IgD-negative memory B cell (primary cell): ENCODE measurements around the gene POLR3K. TPM values are rescaled to one million over a fixed set of nuclear protein-coding genes. Genes with fewer than 3 reads are reported as not detected.

Experiments used
- H3K27ac Mint-ChIP-seq, 3 donors: one replicate each; pipeline ENCODE4 v1.8.0; 2020 to 2022; ENCODE audit warnings: mild to moderate bottlenecking in 3 of 3, mixed read lengths in 3 of 3, moderate library complexity in 1 of 3
- H3K27me3 Mint-ChIP-seq: one replicate; pipeline ENCODE4 v1.8.0; 2021; ENCODE audit warnings: mixed read lengths
- H3K36me3 Mint-ChIP-seq: one replicate; pipeline ENCODE4 v1.8.0; 2020; ENCODE audit warnings: mild to moderate bottlenecking, mixed read lengths
- H3K4me1 Mint-ChIP-seq, 3 donors: one replicate each; pipeline ENCODE4 v1.8.0; 2020 to 2022; ENCODE audit warnings: mixed read lengths in 3 of 3, mild to moderate bottlenecking in 1 of 3
- H3K4me3 Mint-ChIP-seq, 4 donors: one replicate each; pipeline ENCODE4 v1.8.0; 2020 to 2022; ENCODE audit warnings: mild to moderate bottlenecking in 4 of 4, mixed read lengths in 4 of 4, moderate library complexity in 3 of 4
- H3K9me3 Mint-ChIP-seq, 3 donors: one replicate each; pipeline ENCODE4 v1.8.0; 2020 to 2021; ENCODE audit warnings: mixed read lengths in 3 of 3, mild to moderate bottlenecking in 1 of 3
- polyA plus RNA-seq: library from polyadenylated mRNA; unstranded; fragments of 300-500 nt; fragmentation: Illumina TruSeq; gene quantifications from one replicate; pipeline ENCODE4 v1.2.3, GENCODE V29; 2021

The POLR3K gene
- polyA plus RNA-seq, 1 donor from 2014 or later: 45.2 TPM

DNA sequence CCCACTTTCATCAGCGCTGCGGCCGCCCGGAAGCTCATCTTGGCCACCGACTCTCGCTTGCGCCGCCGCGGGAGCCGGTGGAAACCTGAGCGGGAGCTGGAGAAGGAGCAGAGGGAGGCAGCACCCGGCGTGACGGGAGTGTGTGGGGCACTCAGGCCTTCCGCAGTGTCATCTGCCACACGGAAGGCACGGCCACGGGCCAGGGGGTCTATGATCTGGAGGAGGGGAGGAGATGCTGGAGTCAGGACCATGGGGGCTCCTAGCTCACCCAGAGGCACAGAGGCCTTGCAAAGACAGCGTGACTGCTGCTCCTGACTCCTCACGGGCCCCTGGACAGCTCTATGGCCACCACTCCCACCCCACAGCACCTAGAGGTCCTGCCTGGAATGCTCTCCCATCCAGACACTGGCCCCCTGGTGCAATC lies 9.6 kb upstream of the POLR3K start:
- Mint-ChIP-seq H3K36me3 (no peaks in the 10 kb centered on the region), H3K4me1 (peaks cover 0 to 2% (median 2%) of the 10 kb centered on the region in 3 donors), H3K27me3 (peaks cover 2% of the 10 kb centered on the region), H3K27ac (no peak overlapping the region), H3K9me3 (no peaks in the 10 kb centered on the region), H3K4me3 (no peak overlapping the region)

DNA sequence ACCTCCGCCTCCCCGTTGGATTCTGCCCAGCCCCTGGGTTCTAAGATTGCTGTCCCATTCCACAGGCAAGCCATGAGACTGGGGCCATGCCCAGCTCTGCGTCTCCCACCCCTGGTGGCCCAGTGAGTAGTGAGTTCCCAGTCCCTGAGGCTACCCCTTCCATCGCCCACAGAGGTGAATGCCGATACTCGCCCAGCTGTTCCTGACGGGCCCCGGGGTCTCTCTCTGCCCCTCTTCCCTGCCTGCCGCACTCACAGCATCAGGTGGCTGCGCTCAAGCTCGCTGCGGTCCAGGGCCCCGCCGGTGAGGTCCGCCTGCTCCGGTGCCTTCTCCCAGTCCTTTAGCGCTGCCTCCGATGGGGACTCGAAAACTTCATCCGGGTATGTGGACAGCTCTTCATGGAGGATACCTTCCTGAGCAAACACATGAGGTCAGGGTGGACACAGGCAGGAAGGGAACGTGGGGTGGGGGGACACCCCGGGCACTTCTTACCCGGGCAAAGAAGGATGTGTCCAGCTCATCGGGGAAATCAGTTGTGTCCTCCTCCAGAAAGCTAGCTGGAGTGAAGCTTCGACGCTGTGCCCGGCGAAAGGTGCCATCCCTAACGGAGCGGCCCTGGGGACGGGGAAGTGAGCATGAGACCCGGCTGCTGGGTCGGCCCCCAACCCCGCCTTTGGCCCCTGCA lies 9.0 kb upstream of the POLR3K start:
- no peaks in the 10 kb centered on the region for H3K9me3 Mint-ChIP-seq
- H3K4me3 Mint-ChIP-seq: no peak overlapping the region
- H3K4me1 Mint-ChIP-seq: peaks cover 0 to 2% (median 2%) of the 10 kb centered on the region in 3 donors
- H3K36me3 Mint-ChIP-seq: no peaks in the 10 kb centered on the region
- H3K27me3 Mint-ChIP-seq: peaks cover 2% of the 10 kb centered on the region
- no peak overlapping the region for H3K27ac Mint-ChIP-seq

DNA sequence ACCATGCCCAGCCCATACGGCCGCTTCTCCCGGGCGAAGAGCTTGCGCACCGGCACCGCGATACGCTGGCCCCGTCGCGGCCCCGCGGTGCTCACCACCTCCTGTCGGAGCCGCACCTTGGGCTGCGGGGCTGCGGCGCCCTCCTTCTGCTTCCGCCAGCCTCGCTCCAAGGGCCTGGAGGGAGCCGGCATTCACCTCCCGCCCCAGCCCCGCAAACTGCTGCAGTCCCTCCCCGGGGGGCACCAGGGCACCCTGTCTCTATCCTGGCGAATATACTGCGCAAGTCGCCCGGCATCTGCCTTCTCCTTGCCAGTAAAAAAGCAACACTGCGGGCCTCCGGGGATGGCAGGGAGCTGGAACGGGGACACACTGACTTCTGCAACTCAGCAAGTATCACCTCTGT lies 8.5 kb upstream of the POLR3K start:
- H3K9me3 Mint-ChIP-seq: no peaks in the 10 kb centered on the region
- peaks cover 0 to 2% (median 2%) of the 10 kb centered on the region in 3 donors for H3K4me1 Mint-ChIP-seq
- H3K27ac Mint-ChIP-seq: no peak overlapping the region
- H3K36me3 Mint-ChIP-seq: no peaks in the 10 kb centered on the region
- H3K27me3 Mint-ChIP-seq: peaks cover 2% of the 10 kb centered on the region
- H3K4me3 Mint-ChIP-seq: no peak overlapping the region

DNA sequence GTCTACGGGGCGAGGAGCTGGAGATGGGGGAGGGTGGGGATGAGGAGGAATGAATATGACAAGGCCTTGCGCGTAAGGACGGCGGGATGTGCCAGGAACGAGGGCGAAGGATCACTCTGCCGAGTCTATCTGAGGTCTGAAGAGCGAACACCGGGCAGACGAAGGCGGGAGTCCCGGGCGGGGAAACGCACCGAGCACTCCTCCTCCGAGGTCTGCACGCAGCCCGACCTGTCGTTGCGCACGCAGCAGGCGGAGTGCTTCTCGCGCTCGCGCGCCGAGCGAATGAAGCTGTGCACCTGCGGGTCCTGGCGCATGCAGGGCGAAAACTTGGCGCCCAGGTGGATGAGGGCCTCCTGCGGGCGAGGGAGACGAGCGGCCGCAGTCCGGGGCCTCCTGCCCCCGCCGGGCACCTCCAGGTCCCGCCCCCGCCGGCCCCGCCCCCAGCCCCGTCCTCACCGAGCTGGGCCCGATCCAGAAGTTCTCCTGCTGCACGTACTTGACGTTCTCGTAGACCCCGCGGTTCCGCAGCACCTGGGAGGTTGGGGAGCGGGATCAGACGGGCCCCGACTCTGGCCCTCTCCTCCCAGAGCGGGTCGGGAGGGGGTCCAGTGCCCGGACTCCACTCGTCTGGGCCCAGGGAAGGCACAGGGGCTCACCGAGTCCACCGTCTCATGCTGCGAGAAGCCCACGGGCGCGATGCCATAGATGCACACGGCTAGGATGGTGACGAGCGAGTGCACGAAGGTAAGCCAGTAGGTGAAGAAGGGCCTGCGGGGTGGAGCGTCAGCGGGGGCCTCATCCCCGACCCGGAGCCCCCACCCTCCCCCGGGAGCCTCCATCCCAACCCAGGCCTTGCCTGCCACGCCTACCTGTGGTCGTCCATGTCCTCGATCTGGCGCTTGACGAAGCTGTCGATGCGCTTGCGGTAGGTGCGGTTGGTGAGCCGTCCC lies 7.8 kb upstream of the POLR3K start:
- H3K27me3 Mint-ChIP-seq: peaks cover 2% of the 10 kb centered on the region
- no peak overlapping the region for H3K4me3 Mint-ChIP-seq
- H3K4me1 Mint-ChIP-seq: peaks cover 1 to 2% (median 2%) of the 10 kb centered on the region in 3 donors
- no peaks in the 10 kb centered on the region for H3K9me3 Mint-ChIP-seq
- no peak overlapping the region for H3K27ac Mint-ChIP-seq
- H3K36me3 Mint-ChIP-seq: no peaks in the 10 kb centered on the region

DNA sequence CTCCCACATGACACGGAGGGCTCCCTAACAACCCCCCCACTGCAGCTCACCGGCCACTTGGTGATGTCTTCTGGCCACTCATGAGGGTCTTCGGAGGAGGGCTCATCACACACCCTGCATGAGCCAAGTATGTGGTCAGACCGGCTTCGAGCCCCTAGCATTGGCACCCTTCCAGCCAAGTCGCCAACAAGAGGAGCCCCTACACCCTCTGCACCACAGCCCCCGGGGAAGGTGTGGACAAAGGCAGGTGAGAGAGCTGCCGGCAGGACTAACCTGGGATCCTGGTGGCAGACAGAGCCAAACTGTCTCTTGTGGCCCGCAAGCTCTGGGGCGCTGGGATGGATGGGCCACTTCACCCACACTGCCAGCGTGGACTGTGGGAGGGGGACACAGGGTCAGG lies 6.8 kb upstream of the POLR3K start:
- no peaks in the 10 kb centered on the region for H3K36me3 Mint-ChIP-seq
- H3K27ac Mint-ChIP-seq: no peak overlapping the region
- H3K4me3 Mint-ChIP-seq: no peak overlapping the region
- H3K27me3 Mint-ChIP-seq: no peaks in the 10 kb centered on the region
- peaks cover under 1 to 4% (median 1%) of the 10 kb centered on the region in 3 donors for H3K4me1 Mint-ChIP-seq
- no peaks in the 10 kb centered on the region for H3K9me3 Mint-ChIP-seq

DNA sequence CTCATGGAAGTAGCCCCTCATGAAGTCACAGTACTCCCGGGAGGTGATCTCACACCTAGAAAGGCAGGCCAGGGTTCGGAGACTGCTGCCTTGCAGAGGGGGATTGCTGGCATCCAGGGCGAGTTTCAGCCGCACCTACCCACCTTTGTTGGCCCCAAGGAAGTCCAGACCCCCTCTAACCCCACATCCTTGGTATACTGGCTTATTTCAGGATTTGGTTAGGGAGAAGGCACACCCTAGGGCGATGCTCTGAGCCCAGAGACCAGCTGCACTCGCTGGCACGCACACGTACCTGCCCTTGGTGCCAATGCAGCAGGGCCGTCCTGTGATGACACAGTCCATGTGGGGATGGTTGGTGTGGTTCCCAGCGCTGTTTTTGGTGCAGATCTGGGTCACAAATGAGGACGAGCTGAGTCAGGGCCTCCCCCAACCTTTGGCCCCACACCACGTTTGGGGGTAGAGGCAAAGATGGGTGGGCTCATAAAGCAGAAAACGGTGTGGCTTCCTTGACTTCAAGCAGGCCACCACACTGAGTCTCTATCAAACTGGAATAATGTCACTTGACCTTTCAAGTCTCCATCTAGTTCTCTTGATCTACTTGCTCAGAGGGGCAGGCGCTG lies 6.1 kb upstream of the POLR3K start:
- H3K9me3 Mint-ChIP-seq: no peaks in the 10 kb centered on the region
- H3K4me3 Mint-ChIP-seq: no peak overlapping the region
- no peaks in the 10 kb centered on the region for H3K27me3 Mint-ChIP-seq
- peak overlapping the region in 1 of 3 donors; percentile 59 for H3K27ac Mint-ChIP-seq
- H3K36me3 Mint-ChIP-seq: no peaks in the 10 kb centered on the region
- peaks cover 4% of the 10 kb centered on the region in 3 donors for H3K4me1 Mint-ChIP-seq

DNA sequence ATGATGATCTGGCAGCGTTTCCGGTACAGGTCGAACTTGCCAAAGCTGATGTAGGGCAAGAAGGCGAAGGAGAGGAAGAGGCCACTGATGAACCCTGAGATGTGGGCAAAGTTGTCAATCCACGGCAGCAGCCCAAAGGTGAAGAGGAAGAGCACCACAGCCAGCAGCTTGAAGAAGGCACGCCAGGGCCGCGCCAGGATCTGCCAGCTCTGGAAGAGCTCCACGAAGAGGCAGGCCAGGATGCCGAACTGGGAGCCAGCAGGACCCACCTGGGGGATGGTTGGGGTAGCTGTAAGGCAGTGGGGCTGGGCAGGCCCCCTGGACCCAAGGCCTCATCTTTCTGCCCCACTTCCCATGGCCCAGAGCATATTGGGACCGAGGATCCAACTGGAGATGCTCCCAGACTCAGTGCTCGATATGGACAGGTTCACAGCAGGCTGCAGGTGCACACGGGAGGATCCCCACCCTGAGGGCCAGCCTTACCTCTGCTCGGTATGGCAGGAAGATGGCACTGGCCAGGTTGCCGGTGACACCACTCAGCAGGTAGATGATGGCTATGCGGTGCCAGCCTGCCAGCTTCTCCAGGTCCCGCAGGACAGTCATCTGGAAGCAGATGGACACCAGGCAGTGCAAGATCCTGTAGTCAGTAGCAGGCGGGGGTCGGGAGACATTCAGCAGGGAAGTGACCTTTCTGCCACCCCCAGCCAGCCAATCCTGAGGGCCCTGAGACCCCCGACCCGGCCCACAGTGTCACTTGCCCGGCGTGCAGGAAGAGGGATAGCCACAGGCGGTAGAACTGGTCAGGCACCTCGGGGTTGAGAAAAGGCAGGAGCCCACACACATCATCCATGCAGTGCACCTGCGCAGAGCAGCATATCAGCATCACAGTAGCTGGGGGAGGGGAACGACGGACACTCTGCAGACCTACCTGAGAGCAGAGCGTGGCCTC lies 5.4 kb upstream of the POLR3K start:
- no peaks in the 10 kb centered on the region for H3K36me3 Mint-ChIP-seq
- no peaks in the 10 kb centered on the region for H3K9me3 Mint-ChIP-seq
- H3K4me3 Mint-ChIP-seq: no peak overlapping the region
- H3K27ac Mint-ChIP-seq: peak overlapping the region in 1 of 3 donors; percentile 59
- no peaks in the 10 kb centered on the region for H3K27me3 Mint-ChIP-seq
- peaks cover 7 to 11% (median 7%) of the 10 kb centered on the region in 3 donors for H3K4me1 Mint-ChIP-seq

DNA sequence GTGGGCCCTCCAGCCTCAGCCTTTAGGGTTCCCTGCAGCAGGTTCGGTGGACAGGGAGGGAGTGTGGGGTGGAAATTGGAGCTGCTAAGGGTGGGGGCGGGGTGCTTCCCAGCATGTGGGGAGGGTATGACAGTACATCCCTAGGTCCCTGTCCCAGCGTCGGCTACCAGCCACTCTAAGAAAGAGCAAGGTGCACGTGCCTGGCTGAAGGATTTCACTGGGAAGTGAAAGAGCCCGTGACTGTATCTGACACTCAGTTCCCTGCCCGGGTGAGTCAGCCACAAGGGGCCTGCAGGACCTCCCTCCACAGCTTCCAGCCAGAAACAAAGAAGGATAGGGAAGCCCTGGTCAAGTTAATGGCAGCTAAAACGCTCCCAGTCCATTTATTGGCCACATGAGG lies 4.3 kb upstream of the POLR3K start:
- H3K4me3 Mint-ChIP-seq: no peak overlapping the region
- H3K4me1 Mint-ChIP-seq: peaks cover 9 to 16% (median 9%) of the 10 kb centered on the region in 3 donors

DNA sequence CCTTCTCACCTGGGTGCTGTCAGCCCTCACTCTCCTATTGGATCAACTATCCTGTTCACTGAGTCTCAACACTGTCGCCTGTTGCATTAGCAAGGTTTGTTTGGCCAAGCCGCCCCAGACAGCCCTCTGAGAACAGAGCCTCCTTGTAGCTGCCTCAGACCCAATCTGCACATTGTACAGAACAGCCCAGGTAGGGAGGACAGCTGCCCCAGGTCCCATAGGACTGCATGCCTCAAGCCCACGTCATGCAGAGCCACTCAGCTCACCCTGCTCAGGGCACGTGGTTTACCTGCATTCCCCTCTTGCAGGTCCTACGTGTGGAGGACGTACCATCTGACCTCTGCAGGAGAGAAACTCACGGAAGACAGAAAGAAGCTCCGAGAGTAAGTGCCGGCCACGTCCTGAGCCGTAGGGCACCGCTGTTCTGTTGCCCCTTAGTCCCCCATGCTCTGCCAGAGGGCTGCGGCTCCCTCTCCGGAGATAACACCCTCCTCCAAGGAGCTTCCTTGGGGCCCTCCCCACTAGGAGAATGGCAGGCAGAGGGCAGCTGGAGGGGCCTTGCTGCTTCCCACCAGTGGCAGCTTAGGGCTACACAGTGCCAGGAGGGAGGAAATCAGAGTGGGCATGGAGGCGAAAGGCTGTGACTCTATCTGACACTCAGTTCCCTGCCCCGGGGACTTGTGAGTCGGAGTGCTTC lies 3.0 kb upstream of the POLR3K start:
- Mint-ChIP-seq H3K27ac (no peak overlapping the region), H3K4me1 (peaks cover 14 to 18% (median 14%) of the 10 kb centered on the region in 3 donors), H3K36me3 (no peaks in the 10 kb centered on the region), H3K9me3 (no peaks in the 10 kb centered on the region), H3K4me3 (peak overlapping the region in 3 of 4 donors; percentile 48 to 70 (median 49)), H3K27me3 (no peaks in the 10 kb centered on the region)

More for the DNA sequence above, 4.3 kb upstream of the POLR3K start:
- Mint-ChIP-seq H3K27me3 (no peaks in the 10 kb centered on the region), H3K9me3 (no peaks in the 10 kb centered on the region), H3K27ac (no peak overlapping the region), H3K36me3 (no peaks in the 10 kb centered on the region)

DNA sequence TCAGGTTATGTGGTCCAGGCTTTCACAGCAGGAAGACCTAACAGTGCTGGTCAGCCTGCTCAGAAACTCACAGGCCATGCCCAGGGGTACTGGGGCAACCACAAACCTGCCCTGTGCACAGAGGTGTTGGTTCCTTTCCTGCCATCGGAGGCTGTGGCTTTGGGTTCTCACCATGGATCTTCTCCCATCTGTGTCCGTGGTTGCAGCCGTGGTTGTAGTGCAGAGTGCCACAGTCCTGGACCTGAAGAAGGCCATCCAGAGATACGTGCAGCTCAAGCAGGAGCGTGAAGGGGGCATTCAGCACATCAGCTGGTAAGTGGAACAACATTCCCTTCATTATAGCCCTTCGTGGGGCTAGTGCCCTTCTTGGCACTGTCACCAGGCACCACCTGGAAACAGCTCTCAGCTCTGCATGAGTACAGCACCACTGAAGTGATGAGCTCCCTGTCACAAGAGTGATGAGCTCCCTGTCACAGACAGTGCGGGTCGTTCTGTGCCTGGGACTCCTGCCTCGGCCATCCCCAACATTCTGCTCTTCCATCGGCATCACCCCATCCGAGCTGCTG lies 2.2 kb upstream of the POLR3K start:
- Mint-ChIP-seq H3K27me3 (no peaks in the 10 kb centered on the region), H3K27ac (peak overlapping the region in 1 of 3 donors; percentile 47), H3K36me3 (no peaks in the 10 kb centered on the region), H3K4me1 (peaks cover 18 to 24% (median 20%) of the 10 kb centered on the region in 3 donors), H3K4me3 (peak overlapping the region in 3 of 4 donors; percentile 33 to 70 (median 37)), H3K9me3 (no peaks in the 10 kb centered on the region)

DNA sequence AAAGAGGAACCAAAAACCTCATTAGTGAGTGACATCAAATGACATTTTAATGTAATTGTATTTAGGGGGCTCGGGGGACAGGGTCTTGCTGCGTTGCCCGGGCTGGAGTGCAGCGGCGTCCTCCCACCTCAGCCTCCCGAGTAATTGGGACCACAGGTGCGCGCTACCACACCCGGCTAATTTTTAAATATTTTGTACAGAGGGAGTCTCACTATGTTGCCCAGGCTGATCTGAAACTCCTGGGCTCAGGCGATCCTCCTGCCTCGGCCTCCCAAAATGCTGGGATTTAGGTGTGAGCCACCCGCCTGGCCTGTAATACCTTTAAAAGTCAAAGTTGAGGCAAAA lies 801 bp upstream of the POLR3K start:
- peaks cover 18 to 29% (median 21%) of the 10 kb centered on the region in 3 donors for H3K4me1 Mint-ChIP-seq
- no peaks in the 10 kb centered on the region for H3K27me3 Mint-ChIP-seq
- no peaks in the 10 kb centered on the region for H3K9me3 Mint-ChIP-seq
- no peaks in the 10 kb centered on the region for H3K36me3 Mint-ChIP-seq
- H3K4me3 Mint-ChIP-seq: peak overlapping the region; percentile 96 to 99 (median 98)
- peak overlapping the region; percentile 89 to 97 (median 94) for H3K27ac Mint-ChIP-seq

DNA sequence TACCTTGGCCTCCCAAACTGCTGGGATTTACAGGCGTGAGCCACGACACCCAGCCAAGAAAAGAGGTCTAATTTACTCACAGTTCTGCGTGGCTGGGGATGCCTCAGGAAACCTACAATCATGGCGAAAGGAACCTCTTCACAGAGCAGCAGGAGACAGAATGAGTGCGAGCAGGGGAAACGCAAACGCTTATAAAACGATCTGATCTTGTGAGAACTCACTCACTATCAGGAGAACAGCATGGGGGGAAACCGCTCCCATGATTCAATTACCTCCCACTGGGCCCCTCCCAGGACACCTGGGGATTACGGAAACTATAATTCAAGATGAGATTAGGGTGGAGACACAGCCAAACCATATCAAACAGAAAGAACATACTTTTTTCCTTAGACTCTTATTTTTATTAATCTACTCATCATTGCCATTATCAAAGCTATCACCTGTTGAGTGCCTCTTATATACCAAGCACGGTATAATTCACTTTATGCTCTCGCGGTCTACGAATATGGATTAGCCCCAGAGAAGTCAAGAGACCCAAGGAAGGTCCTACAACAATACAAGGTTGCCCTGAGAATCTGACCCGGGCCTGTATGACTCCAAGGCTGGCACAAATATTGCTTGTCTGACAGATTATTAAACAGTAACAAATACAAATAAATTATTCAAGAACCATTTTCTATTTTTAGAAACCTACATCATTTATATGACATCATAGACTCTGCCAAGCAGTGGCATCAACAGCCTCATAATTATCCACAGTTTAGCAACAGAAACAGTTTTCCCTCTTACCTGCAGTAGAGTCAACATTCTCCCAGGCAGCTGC lies 2.4 kb downstream of the POLR3K start:
- peak overlapping the region; percentile 25 to 99 (median 90) for H3K4me3 Mint-ChIP-seq
- H3K27me3 Mint-ChIP-seq: no peaks in the 10 kb centered on the region
- no peaks in the 10 kb centered on the region for H3K9me3 Mint-ChIP-seq
- peaks cover 18 to 25% (median 24%) of the 10 kb centered on the region in 3 donors for H3K4me1 Mint-ChIP-seq
- peak overlapping the region in 2 of 3 donors; percentile 71 to 77 for H3K27ac Mint-ChIP-seq
- peaks cover 3% of the 10 kb centered on the region for H3K36me3 Mint-ChIP-seq

DNA sequence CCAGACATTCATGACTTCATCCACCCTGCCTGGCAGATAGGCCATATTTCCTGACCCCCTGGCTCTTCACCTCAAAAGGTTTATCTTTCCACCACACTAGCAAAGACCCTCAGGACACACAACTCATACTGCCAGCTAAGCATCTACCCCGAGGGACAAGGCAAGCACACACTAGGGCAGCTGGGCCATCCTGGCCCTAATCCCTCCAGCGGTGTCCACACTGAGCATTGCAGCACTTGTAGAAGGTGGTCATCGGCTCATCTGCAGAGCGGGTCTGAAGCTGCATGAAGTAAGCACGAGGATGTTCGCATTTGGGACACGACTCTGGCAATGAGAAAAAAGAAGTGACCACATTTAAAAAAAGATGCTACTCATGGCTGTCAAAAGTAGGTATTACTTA lies 6.2 kb downstream of the POLR3K start:
- peak overlapping the region in 1 of 4 donors; percentile 65 for H3K4me3 Mint-ChIP-seq
- H3K27me3 Mint-ChIP-seq: no peaks in the 10 kb centered on the region
- H3K27ac Mint-ChIP-seq: no peak overlapping the region
- H3K4me1 Mint-ChIP-seq: peaks cover 15 to 24% (median 23%) of the 10 kb centered on the region in 3 donors
- H3K36me3 Mint-ChIP-seq: peaks cover 3% of the 10 kb centered on the region
- H3K9me3 Mint-ChIP-seq: no peaks in the 10 kb centered on the region
